SU-DHL-6 (cell line): ENCODE measurements around the gene MBP.

Source experiments
- CTCF ChIP-seq: fragments of 200-600 bp; sonication (generic); IDR thresholded peaks from one replicate; pipeline ENCODE4 v1.5.1; 2017; ENCODE audit warnings: antibody characterized with exemption, mild to moderate bottlenecking, low read length, moderate library complexity; ENCODE audit not compliant: insufficient read depth, poor library complexity, severe bottlenecking
- EZH2phosphoT487 ChIP-seq: fragments of 200-600 bp; sonication (generic), shearing (Covaris generic); conservative IDR thresholded peaks from 2 replicates; pipeline ENCODE4 v1.6.1; 2018; ENCODE audit warnings: mild to moderate bottlenecking, antibody characterized with exemption, low read length, moderate library complexity, mixed read lengths

- TF ChIP-seq CTCF (no peak), EZH2phosphoT487 (no peak)
These were observed 32.3 kb upstream of the MBP start for GRCh38 chr18:77164763-77165485.
